Measurements from ENCODE around the gene XYLT1. TPM values are rescaled to one million over a fixed set of nuclear protein-coding genes. Genes with fewer than 3 reads are reported as not detected.

XYLT1 gene
- total and polyA plus RNA-seq, 2 of the 8 experiments (the other 6 are each of a cell fraction or from before 2014, with no cell fraction given): 6.6 to 25.4 TPM

GRCh38 chr16:17336530-17336900, 134.2 kb downstream of the XYLT1 start:
- H3K18ac ChIP-seq (ENCODE audit: extremely low read depth, low read length): 0 out of 2 replicates have a peak overlapping the region, but pooled peaks have one; percentile 1
- H2BK20ac ChIP-seq (ENCODE audit: low read length): no peak overlapping the region
- no peak overlapping the region for H2BK12ac ChIP-seq (ENCODE audit: low read depth, low read length)
- DNase-seq (ENCODE audit: low read depth in 1 of 2, low spot score in 2 of 2): no peak
- peaks cover 0 to 2% of the 10 kb centered on the region in 2 experiments for H4K20me1 ChIP-seq (replicated peaks in 1 of 2; ENCODE audit: control insufficient read depth in 1 of 2, insufficient read depth in 2 of 2, low read length in 2 of 2)
- no peak overlapping the region for H2BK120ac ChIP-seq (replicated peaks; ENCODE audit: low read depth, low read length)
- H3K9me3 ChIP-seq (ENCODE audit: insufficient read depth in 2 of 2, low read depth in 1 of 2, low read length in 1 of 2): no peaks in the 10 kb centered on the region
- H2BK5ac ChIP-seq (ENCODE audit: low read depth, low read length): no peak overlapping the region
- peaks cover 3% of the 10 kb centered on the region; the same call in 1 of the 2 replicates for H3K23me2 ChIP-seq (ENCODE audit: low read depth, low read length)
- no peak overlapping the region for H2AK5ac ChIP-seq (ENCODE audit: low read depth, low read length)
- H3K27me3 ChIP-seq (replicated peaks in 1 of 4; ENCODE audit: control insufficient read depth in 3 of 4, extremely low read depth in 1 of 4, insufficient read depth in 3 of 4, low read length in 3 of 4): no peaks in the 10 kb centered on the region
- H3K56ac ChIP-seq (replicated peaks; ENCODE audit: insufficient read length, low read depth, low read length): no peak overlapping the region
- WGBS, 2 experiments (ENCODE audit: extremely low coverage in 1 of 2, insufficient coverage in 1 of 2, insufficient read length in 1 of 2, insufficient replicate concordance in 2 of 2, low coverage in 1 of 2, low lambda C conversion rate in 2 of 2, missing lambda C conversion rate in 1 of 2): 87% methylated on average over 8 of the region's 8 CpGs; no CpG with 5 or more reads in 1 of the 2 experiments
- H4K8ac ChIP-seq (ENCODE audit: extremely low read depth, insufficient read depth, low read length): no peak overlapping the region
- no peak overlapping the region for H3K9ac ChIP-seq (replicated peaks in 1 of 4; ENCODE audit: extremely low read depth in 1 of 4, low read depth in 3 of 4, low read length in 3 of 4)
- H3K14ac ChIP-seq (ENCODE audit: insufficient read length): no peak overlapping the region
- peaks cover 5% of the 10 kb centered on the region for H3K79me1 ChIP-seq (ENCODE audit: low read depth, low read length)
- no peak overlapping the region for H3K4me3 ChIP-seq (ENCODE audit: extremely low read depth in 1 of 4, insufficient read depth in 2 of 4, low read depth in 3 of 4, low read length in 4 of 4)
- no peak overlapping the region for H3K23ac ChIP-seq (ENCODE audit: insufficient read length)
- H2AFZ ChIP-seq (ENCODE audit: low read length): no peak overlapping the region
- H3K4me2 ChIP-seq (ENCODE audit: insufficient read depth in 1 of 2, low read depth in 2 of 2, low read length in 2 of 2): no peak overlapping the region
- H4K91ac ChIP-seq (replicated peaks; ENCODE audit: insufficient read length, low read length): no peak overlapping the region
- ChIA-PET CTCF (ENCODE audit: partially characterized antibody) (interaction anchor here (1.1 kb wide), 1 partner anchor 12 kb away, joined by 3 read pairs; no protein-coding TSS in a partner anchor), POLR2A (ENCODE audit: partially characterized antibody) (no interaction called here)
- H3K4ac ChIP-seq (replicated peaks; ENCODE audit: insufficient read length, low read depth, low read length): no peak overlapping the region
- no peak overlapping the region for H3K27ac ChIP-seq (ENCODE audit: low read depth, low read length)
- no peaks in the 10 kb centered on the region for H3K4me1 ChIP-seq (replicated peaks in 1 of 4; ENCODE audit: control insufficient read depth in 3 of 4, insufficient read depth in 4 of 4, low read length in 3 of 4)
- no peak for FAIRE-seq
- H3K36me3 ChIP-seq (ENCODE audit: control insufficient read depth in 2 of 4, insufficient read depth in 4 of 4, low read length in 3 of 4): no peaks in the 10 kb centered on the region
- H2BK15ac ChIP-seq (ENCODE audit: low read length): no peak overlapping the region; the same call in 1 of the 2 replicates
- peaks cover 0 to 4% of the 10 kb centered on the region in 2 experiments; a peak in 1 of 4 replicates for H3K79me2 ChIP-seq (ENCODE audit: control insufficient read depth in 1 of 2, insufficient read depth in 2 of 2, low read length in 2 of 2)
- H4K5ac ChIP-seq (ENCODE audit: insufficient read length, low read depth, low read length): no peak overlapping the region
- TF ChIP-seq POLR2A (IDR thresholded peaks at IDR 0.05; ENCODE audit: control extremely low read depth in 1 of 2, low read depth in 2 of 2, low read length in 2 of 2) (no peak), YY1 (IDR thresholded peaks at IDR 0.05; ENCODE audit: low read depth, low read length) (no peak), EP300 (IDR thresholded peaks at IDR 0.05; ENCODE audit: borderline replicate concordance in 1 of 2, low read depth in 2 of 2, low read length in 2 of 2) (no peak), KDM4A (IDR thresholded peaks at IDR 0.05; ENCODE audit: low read depth, low read length, severe bottlenecking) (no peak), ZNF274 (IDR thresholded peaks at IDR 0.05; ENCODE audit: borderline replicate concordance, extremely low read depth, low read length) (no peak), JUN (IDR thresholded peaks at IDR 0.05; ENCODE audit: low read depth, low read length) (no peak), SAP30 (IDR thresholded peaks at IDR 0.05; ENCODE audit: insufficient read depth, insufficient replicate concordance, low read length) (no peak)

All from H1 (cell line).